Pancreas (tissue), 10 donors: ENCODE results near the gene RYR3. TPM values are rescaled to one million over a fixed set of nuclear protein-coding genes. Genes with fewer than 3 reads are reported as not detected.

ENCODE experiments used
- ATAC-seq, 4 donors: fragments of 200-7000 bp; cut with Tn5 transposase; one replicate each; pipeline versions ENCODE4 v1.8.0 to v1.9.1; 2020; ENCODE audit warnings: mild to moderate bottlenecking in 4 of 4, moderate library complexity in 4 of 4
- DNase-seq, 6 donors: peaks; one replicate each; pipeline ENCODE4 v3.0.0-alpha.2; 2020
- FAIRE-seq: peaks from 2 replicates; lab custom pipeline; 2012; peaks lifted over from hg19 to GRCh38; lab: Jason Lieb, UNC
- H3K27ac ChIP-seq, 4 donors: fragments of 200-600 bp; sonication (generic); 1 replicate in 3 of 4; 2 replicates in 1 of 4; pipeline versions ENCODE4 v1.5.0 to v1.8.0; 2020
- H3K27me3 ChIP-seq, 4 donors: fragments of 200-600 bp; one replicate each; pipeline ENCODE4 v1.8.0; 2021
- H3K36me3 ChIP-seq, 3 donors: fragments of 200-600 bp; sonication (generic) in 1 of 3; one replicate each; pipeline versions ENCODE4 v1.5.0 to v1.8.0; 2020 to 2021
- H3K4me1 ChIP-seq, 3 donors: fragments of 200-600 bp; one replicate each; pipeline ENCODE4 v1.8.0; 2021
- H3K4me3 ChIP-seq, 4 donors: fragments of 200-600 bp; sonication (generic) in 2 of 4; one replicate each; pipeline versions ENCODE4 v1.5.0 to v1.8.0; 2020 to 2021
- H3K9me3 ChIP-seq, 4 donors: fragments of 200-600 bp; one replicate each; pipeline ENCODE4 v1.8.0; 2021
- WGBS, 2 donors: extraction: QIAGEN DNeasy Blood & Tissue Kit; methylation state at CpG; one replicate each; pipeline ENCODE4 v1.1.7; 2013; 5-methylcytosine and 5-hydroxymethylcytosine counted together
- intact Hi-C, 3 donors: fragments of 100-400 bp; cut with DNase I; formaldehyde crosslinking; loops; one replicate each; pipeline versions ENCODE4 v1.11.1 to v1.14.2; 2022
- polyA plus RNA-seq, 2 donors: library from polyadenylated mRNA; stranded (reverse); fragments of 200-250 nt; gene quantifications; one replicate each; pipeline ENCODE4 v1.2.3, GENCODE V29; 2013
- total RNA-seq, 6 donors: library from RNA; stranded (reverse); fragmentation: NEBNext Ultra II Directional in 4 of 6; extraction: Animal tissue kit (Norgen Biotek cat#: 25700) in 4 of 6; gene quantifications; one replicate each; pipeline versions ENCODE4 v1.2.1 to v1.2.4, GENCODE V29; 2021 to 2023
- TF ChIP-seq, protein P1 (sequence below), 4 donors: fragments of 200-600 bp; sonication (generic) in 3 of 4; IDR thresholded peaks; one replicate each; pipeline versions ENCODE4 v1.5.0 to v1.8.0; 2021; ENCODE audit warnings: antibody characterized with exemption in 4 of 4
- donor health status: healthy with polysubstance abuse.
- donor health status: DM: no; HTN: no; CAD: no; lungs with moderate emphysema.
- donor health status: DM: no; HTN: no; CAD: no.
- donor health status: control.
- donor health status: control.
- donor health status: Bipolar disorder and iron deficiency.
- donor health status: DM: yes; HTN: yes; CAD: no.
- donor health status: DM: no; HTN: no; CAD: no.
- donor health status: DM: no; HTN: no; CAD: no.
- donor health status: DM: yes; HTN: yes; CAD: no.

Gene RYR3
- total and polyA plus RNA-seq, 8 donors, result 0.03 to 0.52 (median 0.13) TPM

DNA sequence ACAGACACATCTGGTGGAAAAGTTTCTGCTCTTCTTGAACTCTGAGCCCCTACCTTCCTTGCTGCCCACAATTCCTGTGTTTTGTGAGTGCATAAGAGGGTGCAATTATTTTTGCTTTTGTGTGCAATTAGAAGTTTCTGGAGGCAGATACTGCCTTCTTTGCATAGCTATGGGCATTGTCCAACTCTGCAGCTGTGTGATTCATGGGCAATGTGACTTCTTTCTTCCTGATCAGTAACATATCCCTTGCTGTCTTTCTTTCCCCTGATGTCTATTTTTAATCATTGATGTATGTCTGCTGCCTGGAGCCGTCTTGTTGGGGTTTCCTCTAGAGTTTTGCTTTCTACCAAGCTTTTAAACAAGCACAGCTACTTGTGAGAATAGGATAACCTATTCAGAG is 336.0 kb downstream of the RYR3 start:
- Histone ChIP-seq H3K27ac (no peak overlapping the region), H3K9me3 (no peaks in the 10 kb centered on the region), H3K4me3 (no peak overlapping the region), H3K36me3 (no peaks in the 10 kb centered on the region), H3K27me3 (no peaks in the 10 kb centered on the region), H3K4me1 (no peaks in the 10 kb centered on the region)
- DNase-seq, result no peak
- no peak for ATAC-seq
- 23 to 33% methylated on average over 1 of the region's 1 CpG for WGBS, 2 donors
- FAIRE-seq, result no peak
- intact Hi-C loops, result no loop called here
- TF ChIP-seq, protein P1, sequence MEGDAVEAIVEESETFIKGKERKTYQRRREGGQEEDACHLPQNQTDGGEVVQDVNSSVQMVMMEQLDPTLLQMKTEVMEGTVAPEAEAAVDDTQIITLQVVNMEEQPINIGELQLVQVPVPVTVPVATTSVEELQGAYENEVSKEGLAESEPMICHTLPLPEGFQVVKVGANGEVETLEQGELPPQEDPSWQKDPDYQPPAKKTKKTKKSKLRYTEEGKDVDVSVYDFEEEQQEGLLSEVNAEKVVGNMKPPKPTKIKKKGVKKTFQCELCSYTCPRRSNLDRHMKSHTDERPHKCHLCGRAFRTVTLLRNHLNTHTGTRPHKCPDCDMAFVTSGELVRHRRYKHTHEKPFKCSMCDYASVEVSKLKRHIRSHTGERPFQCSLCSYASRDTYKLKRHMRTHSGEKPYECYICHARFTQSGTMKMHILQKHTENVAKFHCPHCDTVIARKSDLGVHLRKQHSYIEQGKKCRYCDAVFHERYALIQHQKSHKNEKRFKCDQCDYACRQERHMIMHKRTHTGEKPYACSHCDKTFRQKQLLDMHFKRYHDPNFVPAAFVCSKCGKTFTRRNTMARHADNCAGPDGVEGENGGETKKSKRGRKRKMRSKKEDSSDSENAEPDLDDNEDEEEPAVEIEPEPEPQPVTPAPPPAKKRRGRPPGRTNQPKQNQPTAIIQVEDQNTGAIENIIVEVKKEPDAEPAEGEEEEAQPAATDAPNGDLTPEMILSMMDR (IDR thresholded peaks at IDR 0.05), result no peak

GRCh38 chr15:33649217-33649933 is 338.6 kb downstream of the RYR3 start:
- TF ChIP-seq, protein P1 (IDR thresholded peaks at IDR 0.05), result no peak
- intact Hi-C loops, result no loop called here
- DNase-seq (no peak), FAIRE-seq (no peak), ATAC-seq (no peak)
- Histone ChIP-seq H3K27me3 (no peaks in the 10 kb centered on the region), H3K4me1 (no peaks in the 10 kb centered on the region), H3K9me3 (no peaks in the 10 kb centered on the region), H3K27ac (no peak overlapping the region), H3K4me3 (no peak overlapping the region), H3K36me3 (no peaks in the 10 kb centered on the region)
- WGBS, 2 donors, result 66 to 70% methylated on average over 9 of the region's 9 CpGs

DNA sequence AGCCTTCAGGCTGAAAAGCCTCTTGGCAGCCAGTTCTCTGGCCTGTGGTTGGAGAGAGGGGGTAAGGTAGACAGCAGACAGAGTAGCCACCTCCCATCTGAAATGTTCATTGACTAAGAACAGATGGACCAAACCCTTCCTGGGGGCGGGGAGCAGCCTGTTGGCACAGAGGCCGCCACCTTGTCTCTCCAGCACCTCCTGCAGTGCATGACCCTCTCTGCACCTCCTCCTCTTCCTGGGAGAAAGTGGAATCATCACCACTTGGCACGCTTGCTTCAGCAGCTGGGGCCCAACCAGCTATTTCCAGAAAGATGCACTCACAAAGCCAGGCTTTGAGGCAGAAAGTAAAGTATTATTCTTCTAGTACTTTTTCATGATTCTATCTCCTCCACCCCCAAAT is 344.1 kb downstream of the RYR3 start:
- DNase-seq, result no peak
- FAIRE-seq, result no peak
- Histone ChIP-seq H3K9me3 (no peaks in the 10 kb centered on the region), H3K36me3 (no peaks in the 10 kb centered on the region), H3K27me3 (no peaks in the 10 kb centered on the region), H3K4me1 (no peaks in the 10 kb centered on the region), H3K4me3 (no peak overlapping the region), H3K27ac (no peak overlapping the region)
- TF ChIP-seq, protein P1 (IDR thresholded peaks at IDR 0.05), result no peak
- intact Hi-C loops, result no loop called here
- 37 to 50% methylated on average over 3 of the region's 3 CpGs for WGBS, 2 donors
- no peak for ATAC-seq

GRCh38 chr15:33655488-33655887 is 344.7 kb downstream of the RYR3 start:
- intact Hi-C loops, result no loop called here
- no peaks in the 10 kb centered on the region for H3K36me3 ChIP-seq
- FAIRE-seq (no peak), DNase-seq (no peak), ATAC-seq (no peak)
- no peak overlapping the region for H3K4me3 ChIP-seq
- TF ChIP-seq, protein P1 (IDR thresholded peaks at IDR 0.05), result no peak
- H3K9me3 ChIP-seq, result no peaks in the 10 kb centered on the region
- no peaks in the 10 kb centered on the region for H3K4me1 ChIP-seq
- H3K27me3 ChIP-seq, result no peaks in the 10 kb centered on the region
- WGBS, 2 donors, result 48 to 49% methylated on average over 5 of the region's 5 CpGs
- no peak overlapping the region for H3K27ac ChIP-seq

DNA sequence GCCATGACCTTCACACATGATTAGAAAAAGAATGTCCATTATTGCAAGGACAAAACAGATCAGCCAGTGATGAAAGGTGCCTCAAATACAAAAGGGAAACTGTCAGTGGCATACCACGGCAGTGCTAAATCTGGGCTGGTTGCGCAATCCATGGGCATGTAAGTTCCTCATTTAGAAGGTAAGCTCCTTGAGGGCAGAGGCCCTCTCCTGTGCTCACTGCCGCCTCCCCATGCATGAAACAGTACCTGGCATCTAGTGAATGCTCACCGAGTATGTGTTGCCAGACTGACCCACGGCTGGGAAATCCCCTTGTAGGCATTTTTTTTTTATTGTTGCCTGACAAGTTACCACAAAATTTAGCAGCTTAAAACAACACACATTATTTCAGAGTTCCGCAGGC is 345.4 kb downstream of the RYR3 start:
- WGBS, 2 donors, result 67 to 70% methylated on average over 6 of the region's 6 CpGs

More for the DNA sequence above, 345.4 kb downstream of the RYR3 start:
- Histone ChIP-seq H3K4me3 (no peak overlapping the region), H3K27me3 (no peaks in the 10 kb centered on the region), H3K36me3 (no peaks in the 10 kb centered on the region), H3K9me3 (no peaks in the 10 kb centered on the region), H3K4me1 (no peaks in the 10 kb centered on the region), H3K27ac (no peak overlapping the region)
- FAIRE-seq (no peak), ATAC-seq (no peak), DNase-seq (no peak)
- intact Hi-C loops, result no loop called here
- TF ChIP-seq, protein P1 (IDR thresholded peaks at IDR 0.05), result no peak
